ENCODE results near the gene CREB3L1. TPM values are rescaled to one million over a fixed set of nuclear protein-coding genes. Genes with fewer than 3 reads are reported as not detected.
A peak's percentile ranks its signal among the peaks of the same experiment; 100 is the strongest.

CREB3L1 gene
- polyA plus RNA-seq, 1 donor = 12.2 TPM

- no peak for DNase-seq
Measured at GRCh38 chr11:46345131-46345597, 67.7 kb downstream of the CREB3L1 start.

GRCh38 chr11:46345881-46346484 is 68.5 kb downstream of the CREB3L1 start:
- no peak for DNase-seq

- DNase-seq = peak; percentile 81
Measured at GRCh38 chr11:46346886-46347636, 69.6 kb downstream of the CREB3L1 start, which contains the start of gene DGKZ. TSS of gene DGKZ (plus strand) at chr11:46347463. CDS start at chr11:46347660, 197 bp downstream.

GRCh38 chr11:46347637-46348311 is 70.3 kb downstream of the CREB3L1 start:
- no peak for DNase-seq

GRCh38 chr11:46348566-46349401 is 71.3 kb downstream of the CREB3L1 start:
- DNase-seq = no peak

- no peak for DNase-seq
Measured at GRCh38 chr11:46350695-46351094, 73.2 kb downstream of the CREB3L1 start.

GRCh38 chr11:46351148-46351547 is 73.7 kb downstream of the CREB3L1 start:
- DNase-seq = no peak

GRCh38 chr11:46351606-46352005 is 74.1 kb downstream of the CREB3L1 start:
- DNase-seq = no peak

- no peak for DNase-seq
Measured at GRCh38 chr11:46352063-46352841, 74.8 kb downstream of the CREB3L1 start.

- DNase-seq = no peak
Measured at GRCh38 chr11:46353698-46354097, 76.2 kb downstream of the CREB3L1 start.

- DNase-seq = no peak
Measured at GRCh38 chr11:46356924-46357482, 79.5 kb downstream of the CREB3L1 start.

- DNase-seq = no peak
Measured at GRCh38 chr11:46357483-46357936, 80.0 kb downstream of the CREB3L1 start.

GRCh38 chr11:46359953-46360352 is 82.5 kb downstream of the CREB3L1 start:
- no peak for DNase-seq

- no peak for DNase-seq
Measured at GRCh38 chr11:46360878-46361277, 83.4 kb downstream of the CREB3L1 start.

GRCh38 chr11:46361283-46362155 is 84.1 kb downstream of the CREB3L1 start:
- DNase-seq = peak; percentile 61

GRCh38 chr11:46362156-46363030 is 84.9 kb downstream of the CREB3L1 start:
- no peak for DNase-seq

- DNase-seq = no peak
Measured at GRCh38 chr11:46363031-46363407, 85.6 kb downstream of the CREB3L1 start.

- DNase-seq = no peak
Measured at GRCh38 chr11:46363455-46364005, 86.1 kb downstream of the CREB3L1 start.
